Epithelial cell of proximal tubule (primary cell): ENCODE measurements around the gene IRF2. TPM values are rescaled to one million over a fixed set of nuclear protein-coding genes. Genes with fewer than 3 reads are reported as not detected.

Experiments used
- DNase-seq: peaks from one replicate; pipeline ENCODE4 v3.0.0-alpha.2; 2011; ENCODE audit warnings: low read depth
- H3K4me3 ChIP-seq: 2 replicates; pipeline ENCODE4 v1.5.1; 2011; ENCODE audit warnings: low read depth, mild to moderate bottlenecking, low read length
- total RNA-seq: library from RNA; depleted of rRNA; stranded (reverse); fragments of >200 nt; gene quantifications from 2 replicates; pipeline ENCODE4 v1.2.3, GENCODE V29; 2015
- TF ChIP-seq, protein P1 (sequence below): conservative IDR thresholded peaks from 2 replicates; pipeline ENCODE4 v1.5.1; 2012; ENCODE audit warnings: low read depth, mild to moderate bottlenecking, low read length

The IRF2 gene
- total RNA-seq, 1 donor from 2014 or later: 22.5 TPM

DNA sequence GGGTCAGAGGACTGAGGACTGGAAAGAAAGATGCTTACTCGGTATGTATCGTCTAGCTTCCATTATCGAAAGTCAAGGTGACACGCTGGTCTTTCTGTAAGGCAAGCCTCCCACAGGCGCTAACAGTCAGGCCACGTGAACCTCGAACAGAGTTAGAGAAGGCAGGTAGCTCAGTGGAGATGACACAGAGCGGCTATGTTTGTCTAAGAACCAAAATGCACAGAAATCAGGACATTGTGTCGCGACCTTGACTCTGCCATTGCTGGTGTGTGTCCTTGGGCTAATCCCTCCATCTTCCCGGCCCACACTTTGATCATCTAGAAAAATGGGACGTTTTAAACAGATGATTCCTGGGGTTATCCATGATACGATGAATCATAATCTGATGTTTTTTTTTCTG lies 40.3 kb downstream of the IRF2 start:
- TF ChIP-seq, protein P1, sequence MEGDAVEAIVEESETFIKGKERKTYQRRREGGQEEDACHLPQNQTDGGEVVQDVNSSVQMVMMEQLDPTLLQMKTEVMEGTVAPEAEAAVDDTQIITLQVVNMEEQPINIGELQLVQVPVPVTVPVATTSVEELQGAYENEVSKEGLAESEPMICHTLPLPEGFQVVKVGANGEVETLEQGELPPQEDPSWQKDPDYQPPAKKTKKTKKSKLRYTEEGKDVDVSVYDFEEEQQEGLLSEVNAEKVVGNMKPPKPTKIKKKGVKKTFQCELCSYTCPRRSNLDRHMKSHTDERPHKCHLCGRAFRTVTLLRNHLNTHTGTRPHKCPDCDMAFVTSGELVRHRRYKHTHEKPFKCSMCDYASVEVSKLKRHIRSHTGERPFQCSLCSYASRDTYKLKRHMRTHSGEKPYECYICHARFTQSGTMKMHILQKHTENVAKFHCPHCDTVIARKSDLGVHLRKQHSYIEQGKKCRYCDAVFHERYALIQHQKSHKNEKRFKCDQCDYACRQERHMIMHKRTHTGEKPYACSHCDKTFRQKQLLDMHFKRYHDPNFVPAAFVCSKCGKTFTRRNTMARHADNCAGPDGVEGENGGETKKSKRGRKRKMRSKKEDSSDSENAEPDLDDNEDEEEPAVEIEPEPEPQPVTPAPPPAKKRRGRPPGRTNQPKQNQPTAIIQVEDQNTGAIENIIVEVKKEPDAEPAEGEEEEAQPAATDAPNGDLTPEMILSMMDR: no peak
- no peak for DNase-seq
- H3K4me3 ChIP-seq: no peak overlapping the region

DNA sequence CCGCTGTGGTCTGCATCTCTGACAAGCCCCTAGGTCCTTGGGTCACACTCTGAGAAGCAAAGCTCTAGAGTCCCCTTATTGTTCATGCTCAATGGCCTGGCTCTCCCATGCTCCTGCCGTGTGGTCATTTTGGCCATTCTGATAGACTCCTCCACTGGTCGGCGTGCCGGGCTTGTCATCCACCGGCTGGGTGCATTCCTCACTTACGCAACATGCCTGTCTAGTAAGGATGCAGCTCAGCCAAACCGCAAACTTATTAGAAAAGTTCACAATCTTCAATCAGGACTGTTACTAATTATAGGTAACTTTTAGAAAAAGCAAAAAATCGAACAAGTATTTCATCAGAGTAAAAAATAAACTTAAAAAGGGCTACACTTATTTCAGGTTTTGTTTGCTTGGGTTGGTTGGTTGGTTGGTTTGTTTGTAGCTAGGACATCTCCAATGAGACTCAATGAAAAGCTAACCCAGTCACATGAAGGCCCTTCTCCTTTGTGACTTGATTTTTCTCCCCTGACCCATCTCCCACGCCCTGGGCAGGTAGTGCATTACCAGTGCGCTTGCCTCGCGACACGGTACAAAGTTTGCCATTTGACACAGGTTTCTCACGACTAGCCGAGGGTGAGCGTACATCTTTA lies 41.0 kb downstream of the IRF2 start:
- no peak for DNase-seq
- TF ChIP-seq, protein P1: no peak
- no peak overlapping the region for H3K4me3 ChIP-seq

DNA sequence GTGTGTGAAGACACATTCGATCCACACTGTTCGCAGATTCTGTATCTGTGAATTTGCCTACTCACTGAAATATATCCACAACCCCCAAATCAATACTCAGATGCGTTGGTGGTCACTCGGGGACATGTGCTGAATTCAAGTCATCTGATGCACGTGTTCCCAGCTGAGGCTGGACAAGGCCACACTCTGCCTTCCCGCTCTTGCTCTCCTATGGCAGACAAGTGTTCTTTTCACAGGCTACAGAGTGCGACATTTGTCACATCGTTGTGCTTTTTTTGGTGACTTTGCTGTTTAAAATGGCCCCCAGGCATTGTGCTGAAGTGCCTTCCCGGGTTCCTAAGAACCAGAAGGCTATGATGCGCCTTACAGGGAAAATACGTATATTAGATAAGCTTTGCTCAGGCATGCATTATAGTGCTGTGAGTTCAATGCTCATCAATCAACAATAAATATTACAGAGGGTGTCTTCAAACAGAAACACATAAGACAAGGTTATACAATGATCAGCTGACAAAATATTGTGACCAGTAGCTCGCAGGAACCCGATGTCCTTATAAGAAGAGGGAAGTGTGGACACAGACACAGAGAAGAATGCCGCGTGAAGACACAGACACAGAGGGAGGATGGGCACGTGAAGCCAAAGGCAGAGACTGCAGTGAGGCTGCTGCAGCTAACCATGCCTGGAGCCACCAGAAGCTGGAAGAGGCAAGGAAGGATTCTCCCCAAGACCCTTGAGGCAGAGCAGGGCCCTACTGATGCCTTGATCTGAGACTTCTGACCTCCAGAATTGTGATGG lies 42.0 kb downstream of the IRF2 start:
- H3K4me3 ChIP-seq: no peak overlapping the region
- TF ChIP-seq, protein P1: no peak
- DNase-seq: no peak

DNA sequence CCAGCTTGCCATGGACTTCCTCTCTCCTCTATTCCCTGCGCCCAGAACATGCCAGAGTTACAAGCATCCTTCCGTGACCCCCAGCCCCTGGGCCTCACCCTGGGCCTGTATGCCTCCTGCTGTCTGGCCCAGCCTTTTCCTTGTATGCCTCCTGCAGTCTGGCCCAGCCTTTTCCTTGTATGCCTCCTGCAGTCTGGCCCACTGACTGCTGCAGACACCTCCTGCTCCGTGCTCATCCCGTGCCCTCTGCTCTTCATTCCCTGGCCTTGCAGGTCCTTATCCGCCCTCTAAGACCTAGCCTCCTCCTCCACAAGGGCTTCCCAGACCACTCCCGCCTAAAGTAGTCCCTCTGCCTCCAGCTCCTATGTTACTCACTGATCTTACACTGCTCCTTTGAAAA lies 44.2 kb downstream of the IRF2 start:
- DNase-seq: no peak
- no peak overlapping the region for H3K4me3 ChIP-seq
- TF ChIP-seq, protein P1: no peak

DNA sequence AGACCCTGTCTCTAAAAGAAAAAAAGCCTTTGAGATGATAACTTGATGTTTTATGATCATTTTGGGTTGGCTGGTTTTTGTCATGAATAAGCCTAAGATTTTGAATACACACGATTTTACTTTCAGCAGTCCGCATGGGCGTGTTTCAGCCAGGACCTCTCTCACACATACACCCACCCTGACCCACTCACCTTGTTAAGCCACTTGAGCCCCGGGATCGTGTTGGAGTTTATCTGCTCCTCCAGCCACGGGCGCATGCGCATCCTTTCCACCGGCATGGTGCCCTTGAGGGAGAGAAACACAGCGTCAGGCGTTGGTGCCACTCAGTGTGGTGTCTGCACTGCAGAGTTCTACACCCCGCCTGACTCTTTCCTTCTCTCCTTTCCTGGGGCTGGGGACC lies 45.6 kb downstream of the IRF2 start:
- DNase-seq: no peak
- no peak overlapping the region for H3K4me3 ChIP-seq
- TF ChIP-seq, protein P1: no peak

DNA sequence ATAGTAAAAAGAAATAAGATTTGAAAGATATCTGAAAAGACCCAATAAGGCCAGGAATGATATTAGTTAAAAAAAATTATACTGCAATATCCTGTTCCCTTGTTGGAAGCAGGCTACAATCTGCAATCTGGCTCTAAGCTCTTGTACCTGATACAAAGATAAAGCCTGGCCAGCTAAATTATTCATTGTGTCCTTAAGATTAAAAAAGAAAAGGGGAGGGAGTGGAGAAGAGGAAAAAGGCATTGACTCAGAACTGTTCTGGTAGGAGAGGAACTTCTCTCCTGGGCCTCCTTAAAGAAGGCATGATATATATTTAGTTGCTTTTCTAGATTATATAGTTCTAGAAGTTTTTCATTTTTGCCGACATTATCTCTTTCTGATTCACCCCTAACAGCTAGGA lies 46.7 kb downstream of the IRF2 start:
- TF ChIP-seq, protein P1: no peak
- no peak overlapping the region for H3K4me3 ChIP-seq
- DNase-seq: no peak
